Left renal pelvis (tissue), 4 donors: Measurements from ENCODE around the gene GDAP1L1. TPM values are rescaled to one million over a fixed set of nuclear protein-coding genes. Genes with fewer than 3 reads are reported as not detected.
"Not testable (repeated sequence)": the region's sequence is repeated elsewhere in the genome, so short reads cannot be mapped to it uniquely, and the experiment has no call there.

Experiments used
- DNase-seq, 4 donors: peaks; one replicate each; pipeline ENCODE4 v3.0.0-alpha.2; 2013; ENCODE audit warnings: low read depth in 4 of 4, low spot score in 3 of 4
- polyA plus RNA-seq, 4 donors: library from polyadenylated mRNA; unstranded; fragments of 120-200 nt; gene quantifications; one replicate each; pipeline ENCODE4 v1.2.1, GENCODE V29; 2013; ENCODE audit not compliant: insufficient read length in 4 of 4

Gene GDAP1L1
- polyA plus RNA-seq, 4 donors, result 0.27 to 0.75 (median 0.37) TPM

DNA sequence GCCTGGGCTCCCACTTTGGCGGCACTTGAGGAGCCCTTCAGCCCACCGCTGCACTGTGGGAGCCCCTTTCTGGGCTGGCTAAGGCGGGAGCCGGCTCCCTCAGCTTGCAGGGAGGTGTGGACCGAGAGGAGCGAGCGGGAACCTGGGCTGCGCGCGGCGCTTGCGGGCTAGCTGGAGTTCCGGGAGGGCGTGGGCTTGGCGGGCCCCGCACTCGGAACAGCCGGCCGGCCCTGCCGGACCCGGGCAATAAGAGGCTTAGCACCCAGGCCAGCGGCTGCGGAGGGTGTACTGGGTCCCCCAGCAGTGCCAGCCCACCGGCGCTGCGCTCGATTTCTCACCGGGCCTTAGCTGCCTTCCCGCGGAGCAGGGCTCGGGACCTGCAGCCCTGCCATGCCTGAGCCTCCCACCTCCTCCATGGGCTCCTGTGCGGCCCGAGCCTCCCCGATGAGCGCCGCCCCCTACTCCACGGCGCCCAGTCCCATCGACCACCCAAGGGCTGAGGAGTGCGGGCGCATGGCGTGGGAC, 52.0 kb downstream of the GDAP1L1 start:
- DNase-seq, result not testable (repeated sequence)

- no peak for DNase-seq
Measured at GRCh38 chr20:44301285-44301684, 54.2 kb downstream of the GDAP1L1 start.

DNA sequence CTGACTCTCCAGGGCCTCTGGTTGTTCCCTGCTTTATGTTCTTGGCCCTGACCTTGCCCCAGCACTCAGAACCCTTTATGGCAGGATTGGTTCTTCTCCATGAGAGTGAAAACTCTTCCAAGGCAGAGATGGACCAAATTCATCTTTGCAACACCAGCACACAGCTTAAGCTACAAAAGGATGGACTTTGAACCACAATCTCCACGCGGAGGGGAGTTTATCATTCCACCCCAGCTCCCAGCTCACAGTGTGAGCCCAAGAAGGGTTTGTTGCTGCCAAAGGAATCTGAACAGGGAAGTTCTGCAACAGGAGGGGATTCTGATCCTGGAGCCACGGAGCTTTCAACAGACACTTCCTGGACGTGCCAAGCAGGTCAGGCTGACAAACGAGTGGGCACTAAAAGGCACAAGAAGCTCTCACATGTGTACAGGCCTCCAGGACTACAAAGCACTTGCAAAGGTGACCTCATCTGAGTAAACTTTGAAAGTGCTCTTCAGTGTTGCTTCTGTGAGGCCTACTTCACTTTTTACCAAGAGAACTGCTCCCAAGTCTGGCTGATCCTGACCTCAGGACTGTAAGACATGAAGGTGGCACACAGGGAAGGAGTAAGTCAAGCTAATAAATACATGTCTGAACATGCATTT, 55.0 kb downstream of the GDAP1L1 start:
- no peak for DNase-seq

GRCh38 chr20:44302736-44303135, 55.6 kb downstream of the GDAP1L1 start:
- no peak for DNase-seq

DNA sequence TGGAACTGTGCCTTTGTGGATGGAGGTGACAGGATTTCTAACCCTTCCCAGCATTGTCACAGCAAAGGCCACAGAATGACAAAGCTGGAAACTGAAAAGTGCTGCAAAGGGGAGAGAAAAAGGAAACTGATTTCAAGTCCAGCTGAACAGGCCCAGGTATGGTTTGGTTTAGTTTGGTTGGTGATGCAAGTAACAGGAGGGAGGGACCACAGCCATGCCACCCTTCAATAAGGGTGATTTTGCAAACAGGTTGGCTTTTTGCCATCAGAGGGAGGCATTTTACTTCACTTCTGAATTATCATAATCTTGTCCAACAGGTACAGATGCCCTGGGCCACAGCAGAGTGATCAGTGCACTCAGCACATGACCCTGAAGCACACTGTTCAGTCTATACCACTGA, 57.3 kb downstream of the GDAP1L1 start:
- DNase-seq, result no peak

DNA sequence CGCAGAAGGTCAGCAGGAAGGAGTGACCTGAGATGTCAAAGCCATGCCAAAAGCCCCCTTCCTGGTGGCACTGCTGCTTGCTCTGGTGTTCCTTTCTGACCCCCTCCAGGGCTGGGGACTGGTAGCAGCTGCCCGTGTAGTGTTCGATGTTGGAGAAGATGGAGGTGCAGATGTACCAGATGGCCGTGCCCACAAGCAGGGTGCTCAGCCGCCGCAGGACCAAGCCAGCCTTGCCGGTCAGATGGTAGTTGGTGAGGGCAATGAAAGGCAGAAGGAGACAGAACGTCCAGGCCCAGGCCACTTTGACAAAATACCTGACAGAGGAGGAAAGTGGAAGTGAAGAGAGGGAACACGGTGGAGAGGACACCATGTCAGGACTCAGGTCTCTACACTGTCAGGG, 59.8 kb downstream of the GDAP1L1 start:
- no peak for DNase-seq

GRCh38 chr20:44309763-44310663, 62.9 kb downstream of the GDAP1L1 start:
- DNase-seq, result no peak

DNA sequence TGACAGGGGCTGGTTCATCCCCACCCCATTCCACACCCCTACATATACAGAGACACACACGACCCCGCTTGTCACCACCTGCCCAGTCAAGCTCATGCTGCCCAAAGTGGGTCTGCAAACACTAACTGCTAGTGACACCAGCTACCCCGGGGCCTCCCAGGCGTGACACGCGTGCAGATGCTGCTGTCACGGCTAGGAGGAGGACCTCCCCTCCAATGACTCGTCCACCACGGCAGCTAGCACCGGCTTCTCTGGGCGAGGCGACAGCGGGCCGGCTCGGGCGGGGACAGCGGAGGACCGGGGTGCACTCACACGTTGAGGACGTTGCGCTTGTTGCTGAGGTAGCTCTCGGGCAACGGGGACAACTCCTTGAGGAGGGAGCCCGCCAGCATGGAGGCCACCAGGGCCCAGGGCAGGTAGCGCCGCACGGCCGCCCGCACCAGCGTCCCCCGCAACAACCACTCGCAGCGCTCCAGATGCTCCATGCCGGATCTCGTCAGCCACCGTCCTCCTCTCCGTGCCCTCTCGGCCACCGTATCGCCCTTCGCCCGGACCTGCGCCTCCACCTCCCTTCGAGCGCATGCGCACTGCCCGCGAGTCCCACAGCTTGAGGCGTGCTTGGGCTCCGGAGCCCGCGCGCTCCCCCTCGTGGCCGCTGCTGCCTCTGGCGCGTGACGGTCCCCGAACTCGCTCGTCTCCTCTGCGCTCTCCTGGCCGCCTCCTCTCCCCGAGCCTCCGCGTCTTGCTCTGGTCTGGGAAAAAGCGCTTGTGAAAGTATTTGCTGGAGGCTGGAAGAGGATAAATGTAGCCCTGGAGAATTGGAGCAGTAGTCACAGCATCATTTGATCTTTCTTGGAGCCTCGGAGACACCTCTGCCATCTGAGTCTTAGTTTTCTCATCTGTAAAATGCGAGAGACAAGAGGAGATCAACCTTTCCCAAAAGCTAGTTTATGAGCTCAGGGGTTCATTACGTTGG, 63.8 kb downstream of the GDAP1L1 start, which contains the start of gene FITM2:
Gene FITM2 (minus strand): TSS at position 539 of the 976 bp plus-strand sequence. CDS start 54 bp downstream, at position 485.
- peak; percentile 87 to 92 (median 90) for DNase-seq

- no peak for DNase-seq
Measured at GRCh38 chr20:44314870-44315269, 67.8 kb downstream of the GDAP1L1 start.

GRCh38 chr20:44319839-44320422, 72.8 kb downstream of the GDAP1L1 start:
- DNase-seq, result no peak

- DNase-seq, result no peak
Measured at GRCh38 chr20:44324343-44324742, 77.2 kb downstream of the GDAP1L1 start.

- DNase-seq, result no peak
Measured at GRCh38 chr20:44326391-44327159, 79.5 kb downstream of the GDAP1L1 start.

- not testable (repeated sequence) for DNase-seq
Measured at GRCh38 chr20:44327748-44328147, 80.6 kb downstream of the GDAP1L1 start.

DNA sequence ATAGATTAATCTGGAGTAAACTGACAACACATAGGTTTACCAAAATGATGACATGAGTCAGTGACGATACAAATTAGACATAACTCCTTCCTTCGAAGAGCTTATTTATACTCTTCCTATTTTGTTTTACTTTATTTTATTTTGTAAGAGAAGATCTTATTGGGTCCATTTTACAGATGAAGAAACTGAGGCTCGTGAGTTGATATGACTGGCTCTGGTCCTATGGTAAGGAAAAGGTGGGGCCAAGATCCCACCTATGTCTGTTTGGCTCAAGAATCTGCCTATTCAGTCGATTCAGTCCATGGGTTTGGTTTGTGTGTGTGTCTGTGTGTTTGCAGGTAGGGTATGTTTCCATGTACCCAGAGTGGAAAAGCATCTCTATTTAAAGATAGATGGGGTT, 81.3 kb downstream of the GDAP1L1 start:
- no peak for DNase-seq

Other genes with a start within 250 kb of the GDAP1L1 start
- gene JPH2, start 60.1 kb upstream of the GDAP1L1 start, polyA plus RNA-seq, result 1 to 10 TPM in 3 of 4 donors, under 1 TPM in 1; 0.98 to 1.8 (median 1.3) TPM
- 10 to 100 TPM; 40.6 to 52.0 (median 48.5) TPM for gene OSER1, start 36.5 kb upstream of the GDAP1L1 start, polyA plus RNA-seq
- gene FITM2, start 63.9 kb downstream of the GDAP1L1 start, polyA plus RNA-seq, result 1 to 10 TPM; 7.4 to 8.9 (median 8.5) TPM
- under 1 TPM in 2 of 4 donors, not detected in 2; 0.47 to 0.90 TPM for gene R3HDML, start 89.7 kb downstream of the GDAP1L1 start, polyA plus RNA-seq
- 10 to 100 TPM in 3 of 4 donors, under 1 TPM in 1; 0.90 to 51.8 (median 40.6) TPM for gene HNF4A, start 108.4 kb downstream of the GDAP1L1 start, polyA plus RNA-seq
- 10 to 100 TPM; 13.2 to 14.1 (median 13.7) TPM for gene TTPAL, start 228.6 kb downstream of the GDAP1L1 start, polyA plus RNA-seq